HS-27A (cell line): ENCODE data around the gene WDTC1.

Source experiments
- DNase-seq: peaks from one replicate; pipeline ENCODE4 v3.0.0-alpha.2; 2012; ENCODE audit warnings: low read depth, missing footprints

Gene WDTC1

DNA sequence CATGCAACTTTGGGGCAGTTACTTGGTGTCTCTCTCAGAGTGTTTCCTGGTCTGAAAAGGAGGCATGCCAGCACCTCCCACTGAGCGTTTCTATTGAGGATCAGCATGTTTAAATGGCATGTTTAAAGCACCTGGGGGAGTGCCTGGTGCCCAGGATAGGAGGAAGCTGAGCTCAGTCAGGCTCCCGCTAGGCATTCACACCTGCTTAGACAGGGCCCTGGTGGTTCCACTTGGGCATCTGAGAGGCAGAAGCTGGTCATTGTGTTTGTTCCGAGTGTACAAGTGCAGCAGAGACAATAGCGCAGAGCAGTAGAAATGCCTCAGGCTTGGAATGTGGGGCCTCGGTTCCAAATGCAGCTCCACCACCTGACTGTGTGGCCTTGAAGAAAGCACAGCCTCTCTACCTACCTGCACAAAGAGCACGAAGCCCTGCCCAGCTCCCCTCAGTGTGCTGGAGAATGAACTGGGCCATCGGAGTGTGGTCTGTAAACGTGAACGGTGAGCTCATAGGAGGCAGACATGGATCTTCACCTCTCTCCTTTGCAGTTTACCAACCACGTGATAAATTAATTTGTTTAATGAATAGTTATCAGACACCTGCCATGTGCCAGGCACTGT lies 67.3 kb downstream of the WDTC1 start:
- DNase-seq = no peak

DNA sequence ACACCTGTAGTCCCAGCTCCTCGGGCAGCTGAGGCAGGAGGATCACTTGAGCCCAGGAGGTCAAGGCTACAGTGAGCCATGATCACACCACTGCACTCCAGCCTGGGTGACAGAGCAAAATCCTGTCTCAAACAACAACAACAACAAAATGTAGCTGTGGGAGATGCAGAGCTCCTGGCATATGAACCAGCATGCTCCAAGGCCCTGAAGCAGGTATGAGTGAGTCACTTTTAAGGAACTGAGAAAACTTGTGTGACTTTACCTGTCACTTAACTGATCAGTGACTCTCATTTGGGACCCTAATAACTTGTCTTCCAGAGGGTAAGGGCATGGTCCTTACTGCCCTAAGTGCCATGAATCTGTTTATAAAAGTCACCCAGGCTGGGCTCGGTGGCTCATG lies 68.2 kb downstream of the WDTC1 start:
- no peak for DNase-seq

DNA sequence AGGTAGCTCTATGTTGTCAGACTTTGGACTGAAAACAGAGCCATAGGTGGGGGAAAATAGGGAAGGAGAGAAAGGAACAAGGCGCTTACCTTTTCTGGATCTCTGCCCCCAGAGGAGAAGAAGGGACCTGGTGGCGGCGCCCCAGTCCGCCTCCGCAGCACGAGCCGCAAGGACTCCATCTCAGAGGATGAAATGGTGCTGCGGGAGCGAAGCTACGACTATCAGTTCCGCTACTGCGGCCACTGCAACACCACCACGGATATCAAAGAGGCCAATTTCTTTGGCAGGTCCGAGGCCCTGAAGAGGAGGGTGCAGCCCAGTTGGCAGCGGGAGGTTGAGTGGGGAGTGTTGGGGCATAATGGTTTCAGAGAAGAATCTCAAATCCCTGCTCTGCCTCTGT lies 69.1 kb downstream of the WDTC1 start:
- DNase-seq = no peak

DNA sequence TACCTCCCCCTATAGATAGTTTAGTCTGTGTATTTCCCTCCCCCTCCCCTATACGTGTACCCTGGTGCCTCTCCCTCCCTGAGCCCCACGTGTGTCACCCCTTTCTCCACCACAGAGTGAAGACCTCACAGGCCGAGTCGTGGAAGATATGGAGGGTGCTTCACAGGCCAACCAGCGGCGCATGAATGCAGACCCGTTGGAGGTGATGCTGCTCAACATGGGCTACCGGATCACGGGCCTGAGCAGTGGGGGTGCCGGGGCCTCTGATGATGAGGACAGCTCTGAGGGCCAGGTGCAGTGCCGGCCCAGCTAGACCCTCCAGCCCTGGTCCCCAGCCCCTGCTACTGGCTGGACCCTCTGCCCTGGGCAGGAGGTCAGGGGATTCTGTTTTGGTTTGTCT lies 71.6 kb downstream of the WDTC1 start:
- no peak for DNase-seq

DNA sequence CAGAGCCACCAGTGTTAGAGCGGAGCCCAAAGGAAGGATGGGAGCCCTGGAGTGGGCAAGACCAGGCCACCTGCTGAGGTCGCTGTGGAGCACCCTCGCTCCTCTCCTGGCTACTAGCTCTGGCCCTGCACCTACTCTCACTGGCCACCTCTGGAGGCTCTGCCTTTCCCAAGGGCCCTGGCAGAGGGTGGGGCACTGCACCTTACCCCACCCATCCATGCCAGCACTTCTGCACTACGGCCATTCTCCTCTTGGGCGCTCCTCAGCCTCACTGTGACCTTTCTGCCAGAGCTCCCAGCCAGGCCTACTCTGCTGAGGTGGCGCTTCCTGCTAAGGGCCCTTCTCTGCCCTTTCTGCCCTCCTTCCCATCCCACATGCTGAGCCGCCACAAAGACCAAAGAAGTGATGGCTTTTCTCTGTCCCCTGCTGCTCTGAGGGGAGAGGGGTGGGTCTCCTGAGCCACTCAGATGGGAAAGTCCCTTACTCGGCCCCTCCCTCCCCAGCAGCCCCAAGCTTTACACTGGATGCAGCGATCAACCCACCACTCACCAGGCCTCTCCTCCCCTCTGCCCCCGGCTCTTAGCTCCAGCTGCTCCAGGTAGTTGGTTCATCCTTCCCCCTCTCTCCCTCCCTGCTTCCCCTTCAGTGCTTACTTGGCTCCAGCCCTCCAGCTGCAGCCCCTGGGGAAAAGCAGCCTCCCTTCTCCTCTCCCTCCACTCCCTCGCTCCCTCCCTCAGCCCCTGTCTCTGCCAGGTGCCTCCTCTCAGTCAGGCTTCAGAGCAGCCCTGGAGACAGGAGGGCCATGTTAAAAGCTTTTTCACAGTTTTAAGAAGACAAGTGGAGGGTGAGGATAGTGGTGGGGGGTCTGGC lies 72.7 kb downstream of the WDTC1 start:
- no peak for DNase-seq

DNA sequence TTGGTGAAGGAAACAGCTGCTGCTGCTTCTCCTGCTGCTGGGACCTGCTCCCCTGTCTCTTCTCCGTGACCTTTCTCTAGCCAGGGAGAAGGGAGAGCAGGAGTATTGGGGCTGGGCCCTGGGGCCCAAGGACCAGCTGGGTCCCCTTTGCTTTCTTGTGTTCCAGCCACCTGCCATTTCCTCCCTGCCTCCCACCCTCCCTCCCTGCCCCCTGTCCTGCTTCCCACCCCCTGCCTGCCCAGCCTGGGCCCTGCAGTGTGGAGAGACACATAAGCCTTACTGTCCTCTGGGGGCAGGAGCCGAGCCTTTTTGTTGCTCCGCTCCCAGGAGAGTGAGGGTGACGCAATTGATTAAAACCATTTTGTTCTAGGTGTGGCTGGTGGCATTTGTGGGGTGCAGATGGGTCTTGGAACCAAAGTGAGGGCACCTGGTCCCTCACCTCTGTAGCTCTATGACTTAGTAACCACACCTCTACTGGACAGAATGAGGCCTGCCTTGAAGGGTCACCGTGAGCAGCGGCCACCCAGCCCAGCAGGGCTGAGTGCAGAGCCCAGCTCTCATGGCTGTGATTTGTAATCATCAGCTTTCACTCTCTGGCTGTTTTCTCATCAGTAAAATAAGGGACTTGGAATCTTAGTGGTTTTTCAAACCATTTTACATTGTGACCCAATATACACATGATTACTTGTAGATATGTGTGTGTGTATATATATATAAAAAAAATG lies 73.6 kb downstream of the WDTC1 start:
- no peak for DNase-seq

DNA sequence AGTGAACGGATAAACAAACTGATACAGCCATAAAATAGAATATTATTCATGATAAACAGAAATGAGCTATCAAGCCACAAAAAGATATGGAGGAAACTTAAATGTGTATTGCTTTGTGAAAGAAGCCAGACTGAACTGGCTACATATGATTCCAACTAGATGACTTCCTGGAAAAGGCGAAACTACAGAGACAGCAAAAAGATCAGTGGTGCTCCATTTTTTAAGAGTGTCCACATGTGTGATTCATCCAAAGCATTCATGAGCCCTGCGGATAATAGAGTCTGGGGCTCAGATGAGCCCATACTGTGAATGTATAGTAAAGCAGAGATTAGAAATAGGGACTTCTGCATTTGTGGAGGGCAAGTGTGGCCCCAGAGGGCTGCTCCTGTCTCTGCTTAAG lies 79.7 kb downstream of the WDTC1 start:
- no peak for DNase-seq

DNA sequence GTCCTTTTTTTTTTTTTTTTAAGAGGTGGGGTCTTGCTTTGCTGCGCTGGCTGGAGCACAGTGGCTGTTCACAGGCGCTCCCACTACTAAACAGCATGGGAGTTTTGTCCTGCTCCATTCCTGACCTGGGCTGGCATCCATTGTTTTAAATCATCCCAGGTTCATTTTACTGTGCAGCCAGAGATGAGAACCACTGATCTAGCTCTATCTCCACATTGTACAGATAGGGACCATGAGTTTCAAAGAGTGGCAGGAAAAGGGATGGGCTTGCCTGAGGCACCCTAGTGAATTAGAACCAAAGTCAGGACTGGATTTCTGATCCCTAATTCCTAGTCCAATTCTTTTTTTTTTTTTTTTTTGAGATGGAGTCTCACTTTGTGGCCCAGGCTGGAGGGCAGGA lies 80.3 kb downstream of the WDTC1 start:
- DNase-seq = no peak

DNA sequence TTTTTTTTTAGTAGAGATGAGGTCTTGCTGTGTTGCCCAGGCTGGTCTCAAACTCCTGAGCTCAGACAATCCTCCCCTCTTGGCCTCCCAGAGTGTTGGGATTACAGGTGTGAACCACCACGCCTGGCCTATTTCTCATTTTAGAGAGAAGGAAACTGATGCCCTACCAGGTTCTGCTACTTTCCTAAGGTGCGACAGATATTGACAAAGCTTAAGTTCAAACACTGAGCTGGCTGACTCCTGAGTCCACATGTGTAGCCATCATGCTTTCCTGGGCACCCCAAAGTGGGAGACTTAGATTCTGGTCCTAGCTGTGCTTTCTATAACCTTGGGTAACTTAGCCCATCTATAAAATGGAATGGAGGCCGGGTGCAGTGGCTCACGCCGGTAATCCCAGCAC lies 82.4 kb downstream of the WDTC1 start:
- DNase-seq = no peak

DNA sequence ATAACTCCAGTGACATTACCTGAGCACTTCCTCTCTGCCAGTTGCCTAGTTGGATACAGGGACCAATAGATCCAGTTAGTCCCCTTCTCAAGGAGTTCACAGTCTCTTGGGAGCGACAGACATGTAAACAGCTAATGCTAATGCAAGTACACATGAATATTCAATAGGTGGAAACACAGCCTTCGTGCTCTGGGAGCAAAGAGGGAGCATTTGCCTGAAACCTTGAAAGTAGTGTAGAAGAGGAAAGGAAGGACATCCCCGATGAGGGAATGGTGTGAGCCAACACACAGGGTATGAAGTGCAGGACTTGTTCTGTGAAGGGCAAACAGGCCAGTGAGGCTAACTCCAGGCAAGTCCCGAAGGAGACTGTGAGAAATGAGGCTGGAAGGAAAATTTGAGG lies 83.7 kb downstream of the WDTC1 start:
- DNase-seq = no peak

DNA sequence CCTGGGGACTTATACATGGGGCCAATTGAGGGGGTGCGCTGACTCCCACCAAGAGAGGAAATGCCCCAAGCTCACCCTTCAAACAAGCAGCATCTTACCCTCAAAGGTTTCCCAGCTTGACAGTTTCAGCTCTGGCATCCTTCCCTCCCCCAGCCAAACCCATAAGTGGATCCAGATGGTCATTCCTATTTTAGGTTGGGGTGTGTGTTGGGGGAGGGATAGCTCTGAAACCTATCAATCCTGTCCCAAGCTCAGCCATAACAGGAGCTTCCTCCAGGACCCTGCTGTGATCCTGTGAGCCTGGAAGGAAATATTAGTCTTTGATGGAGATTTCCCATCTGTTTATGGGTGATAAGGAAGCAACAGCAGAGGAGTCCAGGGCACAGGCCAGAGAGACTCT lies 84.2 kb downstream of the WDTC1 start:
- no peak for DNase-seq

DNA sequence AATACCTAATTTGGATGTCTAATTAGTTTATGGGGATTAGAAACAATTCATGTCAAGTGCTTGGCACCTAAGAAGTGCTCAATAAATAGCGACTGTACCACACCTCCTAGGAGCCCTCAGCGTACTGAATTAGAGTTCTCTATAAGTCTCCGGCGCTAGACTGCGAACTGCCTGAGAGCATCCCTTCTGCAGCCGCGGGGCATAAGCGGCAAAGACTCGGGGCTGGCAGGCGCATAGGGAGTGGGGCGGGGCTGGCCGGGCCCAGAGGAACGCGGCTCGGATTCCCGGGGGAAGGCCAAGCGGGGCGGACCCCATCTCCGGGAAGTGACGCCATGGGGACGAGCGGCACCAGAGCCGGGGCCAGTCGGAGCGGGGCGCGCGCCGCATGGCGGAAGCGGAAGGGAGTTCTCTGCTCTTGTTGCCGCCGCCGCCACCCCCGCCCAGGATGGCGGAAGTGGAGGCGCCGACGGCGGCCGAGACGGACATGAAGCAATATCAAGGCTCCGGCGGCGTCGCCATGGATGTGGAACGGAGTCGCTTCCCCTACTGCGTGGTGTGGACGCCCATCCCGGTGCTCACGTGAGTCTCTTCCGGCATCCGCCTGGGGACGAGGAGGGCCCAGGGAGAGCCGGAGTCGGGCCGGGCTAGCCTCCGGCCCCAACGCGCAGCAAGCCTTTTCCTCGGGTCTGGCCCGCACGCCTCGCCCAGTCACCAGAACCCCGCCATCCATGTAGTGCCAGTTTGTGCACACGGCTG lies 87.6 kb downstream of the WDTC1 start, which contains the start of gene TMEM222:
Gene TMEM222 (plus strand): TSS at position 351 of the 756 bp plus-strand sequence. CDS start 35 bp downstream, at position 386.
- DNase-seq = peak; percentile 86

DNA sequence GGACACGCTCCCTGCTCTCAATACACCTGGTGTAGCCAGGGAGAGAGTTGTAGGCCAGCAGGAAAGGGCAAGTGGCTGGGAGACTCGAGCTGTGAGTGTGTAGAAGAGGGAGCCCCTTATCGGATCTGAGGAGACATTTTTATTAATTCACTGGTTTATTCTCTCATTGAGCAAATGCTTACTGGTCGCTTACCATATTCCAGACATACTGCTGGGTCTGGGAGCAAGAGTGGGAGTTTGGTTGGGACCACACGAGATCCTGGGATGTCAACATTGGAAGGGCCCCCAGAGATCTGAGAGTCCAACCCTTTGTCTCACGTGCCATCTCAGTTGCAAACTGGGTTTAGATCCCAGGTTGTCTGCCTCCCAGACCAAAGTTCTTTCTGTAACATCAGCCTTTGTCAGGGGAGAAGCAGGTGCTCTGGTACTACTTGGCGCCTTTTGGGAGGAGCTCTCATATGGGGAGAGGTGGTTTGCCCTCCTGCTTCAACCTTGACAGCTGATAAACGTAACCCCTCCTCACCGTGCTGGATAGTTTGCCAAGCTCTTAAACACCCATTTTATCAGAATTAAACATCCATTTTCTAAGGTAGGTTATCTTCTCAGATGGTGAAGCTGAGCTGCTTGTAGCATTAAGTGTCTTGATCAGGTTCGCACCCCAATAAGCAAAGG lies 88.3 kb downstream of the WDTC1 start:
- DNase-seq = no peak

DNA sequence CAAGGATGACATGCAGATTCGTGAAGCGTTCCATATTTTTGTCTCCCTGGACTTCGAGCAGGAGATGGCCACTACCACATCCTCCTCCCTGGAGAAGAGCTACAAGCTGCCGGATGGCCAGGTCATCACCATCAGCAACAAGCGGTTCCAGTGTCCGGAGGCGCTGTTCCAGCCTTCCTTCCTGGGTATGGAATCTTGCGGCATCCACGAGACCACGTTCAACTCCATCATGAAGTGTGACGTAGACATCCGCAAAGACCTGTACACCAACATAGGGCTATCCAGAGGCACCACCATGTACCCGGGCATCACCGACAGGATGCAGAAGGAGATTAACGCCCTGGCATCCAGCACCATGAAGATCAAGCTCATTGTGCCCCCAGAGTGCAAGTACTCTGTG lies 90.9 kb downstream of the WDTC1 start:
- no peak for DNase-seq

DNA sequence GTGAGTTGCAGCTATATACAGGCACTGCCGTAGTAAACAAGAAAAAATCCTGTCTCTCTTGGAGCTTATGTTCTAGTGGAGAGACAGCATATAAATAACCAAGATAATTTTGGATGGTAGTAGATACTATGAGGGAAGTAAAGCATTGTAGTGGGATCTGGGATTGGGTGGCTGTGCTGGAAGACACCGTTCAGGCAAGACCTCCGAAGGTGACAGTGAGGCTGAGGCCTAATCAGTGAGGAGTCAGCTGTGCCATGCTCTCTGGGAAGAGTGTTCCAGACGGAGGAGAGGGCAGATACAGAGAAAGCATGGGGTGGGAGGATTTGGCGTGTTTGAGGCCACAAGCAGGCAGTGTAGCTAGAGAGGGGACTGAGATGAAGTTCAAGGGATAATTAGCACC lies 93.5 kb downstream of the WDTC1 start:
- no peak for DNase-seq

DNA sequence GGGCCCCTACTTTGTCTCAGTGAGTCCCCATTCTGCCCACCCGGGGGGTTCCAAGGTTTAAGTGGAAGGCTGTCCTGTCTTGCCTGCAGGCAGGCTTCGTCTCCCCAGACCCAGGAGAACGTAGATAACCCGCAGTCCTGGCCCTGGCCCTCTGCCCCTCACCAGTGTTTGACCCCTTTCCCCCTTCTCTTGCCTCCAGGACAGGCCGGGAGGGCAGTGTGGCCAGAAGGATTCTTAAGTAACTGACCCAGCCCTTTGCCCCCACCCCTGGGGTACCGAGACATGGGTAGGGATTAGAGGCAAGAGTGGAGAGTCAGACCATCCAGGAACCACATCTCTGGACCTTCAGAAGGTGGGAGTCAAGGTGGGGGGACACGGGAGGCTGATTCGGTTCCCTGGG lies 96.4 kb downstream of the WDTC1 start:
- DNase-seq = no peak

DNA sequence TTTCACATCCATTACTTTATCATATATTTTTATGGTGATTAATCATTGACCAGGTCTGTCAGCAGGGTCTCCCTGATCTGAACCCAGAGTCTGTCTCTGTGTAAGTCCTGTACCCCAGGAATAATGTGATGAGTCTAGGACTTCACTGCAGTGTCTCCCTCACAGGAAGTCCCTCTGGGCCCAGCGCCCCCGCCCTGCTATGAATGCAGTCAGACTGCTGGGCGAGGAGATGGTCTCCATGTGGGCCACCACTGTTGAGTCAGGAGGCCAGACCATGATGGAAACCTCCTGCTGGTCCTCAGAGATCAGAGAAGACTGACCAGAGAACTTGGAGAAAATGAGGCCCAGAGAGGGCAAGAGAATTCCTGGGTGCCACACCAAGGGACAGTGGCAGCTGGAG lies 97.0 kb downstream of the WDTC1 start:
- no peak for DNase-seq

DNA sequence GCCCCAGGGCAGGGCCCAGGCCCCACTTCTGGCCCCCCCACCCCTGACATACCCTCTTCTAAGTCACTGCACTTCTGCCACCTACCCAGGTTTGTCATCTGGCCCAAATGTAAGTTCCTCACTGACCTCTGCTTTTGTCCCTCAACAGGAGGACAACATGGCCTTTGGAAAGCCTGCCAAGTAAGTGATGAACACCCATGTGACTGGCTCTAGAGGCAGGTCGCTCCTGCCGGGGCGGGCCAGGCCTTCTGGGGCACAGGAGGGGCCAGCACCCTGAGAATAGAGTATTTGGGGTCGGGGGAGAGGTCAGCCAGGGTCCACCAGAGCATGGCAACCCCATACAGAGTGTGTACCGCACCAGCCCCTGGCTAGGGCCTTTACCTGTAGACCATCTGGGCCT lies 97.5 kb downstream of the WDTC1 start:
- no peak for DNase-seq

DNA sequence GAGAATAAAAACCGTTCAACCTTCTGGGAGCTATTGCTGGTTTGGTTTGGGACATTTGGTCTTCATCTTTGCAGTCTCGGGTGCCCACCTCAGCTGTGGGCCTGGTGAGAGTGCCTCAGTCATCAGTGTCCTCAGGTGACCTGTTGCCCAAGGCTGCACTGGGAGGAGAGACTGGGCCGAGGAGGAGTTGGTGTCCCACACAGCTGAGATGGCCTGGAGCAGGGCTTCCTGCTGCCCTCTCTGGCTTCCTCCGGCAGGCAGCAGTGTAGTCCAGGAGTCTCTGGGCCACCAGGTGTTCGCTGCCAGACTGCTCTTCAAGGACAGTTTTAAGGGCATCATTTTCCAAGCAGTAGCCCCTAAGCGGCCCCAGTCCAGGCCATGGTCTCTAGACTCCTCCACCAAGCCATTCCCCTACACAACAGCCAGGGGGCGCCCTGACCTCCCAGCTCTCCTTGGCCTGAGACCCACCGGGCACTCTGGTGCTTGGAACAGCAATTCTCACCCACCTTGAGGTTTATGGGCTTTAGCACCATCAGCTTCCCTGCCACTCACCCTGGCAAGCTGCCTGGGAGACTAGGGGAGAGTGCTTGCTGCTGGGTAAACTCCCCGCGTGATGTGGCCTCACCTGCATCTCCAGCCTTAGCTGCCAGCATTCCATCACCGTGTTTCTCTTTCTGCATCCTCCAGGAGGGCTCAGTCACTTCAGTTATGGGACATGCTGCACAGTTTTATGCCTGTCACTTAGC lies 98.3 kb downstream of the WDTC1 start:
- DNase-seq = no peak

DNA sequence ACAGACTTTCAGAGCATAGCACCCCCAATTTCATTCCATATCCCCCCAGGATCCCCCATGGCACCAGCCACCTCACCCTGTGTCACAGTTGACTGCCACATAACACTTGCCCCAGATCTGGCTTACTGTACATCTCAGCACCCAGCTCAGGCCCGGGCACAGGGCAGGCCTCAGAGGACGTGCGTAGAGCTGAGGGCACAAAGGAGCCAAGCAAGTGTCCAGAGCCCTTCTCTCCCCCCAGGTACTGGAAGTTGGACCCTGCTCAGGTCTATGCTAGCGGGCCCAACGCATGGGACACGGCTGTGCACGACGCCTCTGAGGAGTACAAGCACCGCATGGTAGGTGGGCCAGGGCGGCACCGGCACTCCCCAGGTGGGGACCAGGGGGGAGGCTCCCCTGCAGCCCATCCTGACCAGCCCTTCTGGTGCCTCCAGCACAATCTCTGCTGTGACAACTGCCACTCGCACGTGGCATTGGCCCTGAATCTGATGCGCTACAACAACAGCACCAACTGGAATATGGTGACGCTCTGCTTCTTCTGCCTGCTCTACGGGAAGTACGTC lies 99.4 kb downstream of the WDTC1 start:
- no peak for DNase-seq
